HFFc6 (cell line): ENCODE results near the gene UST. TPM values are rescaled to one million over a fixed set of nuclear protein-coding genes. Genes with fewer than 3 reads are reported as not detected.

ENCODE experiments used
- DNase-seq: peaks from one replicate; pipeline ENCODE4 v3.0.0-alpha.2; 2018
- H3K27ac Mint-ChIP-seq: 2 replicates; pipeline ENCODE4 v1.8.0; 2020; ENCODE audit warnings: mild to moderate bottlenecking, mixed read lengths
- H3K27me3 Mint-ChIP-seq: 2 replicates; pipeline ENCODE4 v1.8.0; 2021; ENCODE audit warnings: mild to moderate bottlenecking, moderate library complexity, mixed read lengths; ENCODE audit not compliant: insufficient read depth
- H3K36me3 Mint-ChIP-seq: 2 replicates; pipeline ENCODE4 v1.8.0; 2021; ENCODE audit warnings: low read depth, mixed read lengths
- H3K4me1 Mint-ChIP-seq: 2 replicates; pipeline ENCODE4 v1.8.0; 2020; ENCODE audit warnings: low read depth, mixed read lengths
- H3K4me3 Mint-ChIP-seq: 2 replicates; pipeline ENCODE4 v1.8.0; 2020; ENCODE audit warnings: mild to moderate bottlenecking, moderate library complexity, mixed read lengths
- H3K9me3 Mint-ChIP-seq: 2 replicates; pipeline ENCODE4 v1.8.0; 2020; ENCODE audit warnings: mild to moderate bottlenecking, mixed read lengths
- CTCF ChIP-seq: fragments of 200-600 bp; sonication (generic); IDR thresholded peaks from 2 replicates; pipeline ENCODE4 v1.5.0; 2021; ENCODE audit warnings: antibody characterized with exemption, mild to moderate bottlenecking
- total RNA-seq, 6 experiments: library from RNA; stranded (reverse); fragmentation: NEBNext Ultra II Directional; extraction: Animal tissue kit (Norgen Biotek cat#: 25700); gene quantifications; 2 replicates in 1 of 6; 3 replicates in 5 of 6; pipeline ENCODE4 v1.2.3, GENCODE V29; 2021

The UST gene
- total RNA-seq, 6 experiments from 2014 or later, result 12.9 to 17.3 (median 16.7) TPM

- Mint-ChIP-seq H3K27me3 (peaks cover 11% of the 10 kb centered on the region), H3K4me1 (peaks cover 28% of the 10 kb centered on the region), H3K27ac (no peak overlapping the region), H3K9me3 (no peaks in the 10 kb centered on the region), H3K36me3 (no peaks in the 10 kb centered on the region), H3K4me3 (no peak overlapping the region)
- no peak for DNase-seq
- TF ChIP-seq CTCF, result no peak
These were observed 338.2 kb downstream of the UST start for GRCh38 chr6:149084808-149085556.

DNA sequence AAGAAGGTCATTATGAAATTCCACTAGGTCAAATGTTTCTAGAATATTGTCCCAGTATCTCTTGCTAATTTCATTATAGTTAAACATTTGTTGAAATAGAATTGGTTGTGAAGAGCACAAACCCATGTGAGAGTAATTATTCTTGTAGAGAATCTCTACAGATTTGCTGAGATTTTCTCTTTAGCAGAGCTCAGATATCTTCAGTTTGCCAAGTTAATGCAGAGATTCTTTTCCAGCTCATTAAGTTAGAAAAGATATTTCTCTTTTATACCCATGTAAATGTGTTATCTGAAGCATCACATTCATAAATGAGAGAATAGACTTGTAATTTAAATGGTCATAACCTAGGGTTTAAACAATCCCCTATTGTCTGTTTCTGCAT is 338.7 kb downstream of the UST start:
- DNase-seq, result no peak
- no peak overlapping the region for H3K4me3 Mint-ChIP-seq
- H3K9me3 Mint-ChIP-seq, result no peaks in the 10 kb centered on the region
- peaks cover 22% of the 10 kb centered on the region for H3K4me1 Mint-ChIP-seq
- no peak overlapping the region for H3K27ac Mint-ChIP-seq
- H3K36me3 Mint-ChIP-seq, result no peaks in the 10 kb centered on the region
- no peak for TF ChIP-seq CTCF
- H3K27me3 Mint-ChIP-seq, result peaks cover 11% of the 10 kb centered on the region

DNA sequence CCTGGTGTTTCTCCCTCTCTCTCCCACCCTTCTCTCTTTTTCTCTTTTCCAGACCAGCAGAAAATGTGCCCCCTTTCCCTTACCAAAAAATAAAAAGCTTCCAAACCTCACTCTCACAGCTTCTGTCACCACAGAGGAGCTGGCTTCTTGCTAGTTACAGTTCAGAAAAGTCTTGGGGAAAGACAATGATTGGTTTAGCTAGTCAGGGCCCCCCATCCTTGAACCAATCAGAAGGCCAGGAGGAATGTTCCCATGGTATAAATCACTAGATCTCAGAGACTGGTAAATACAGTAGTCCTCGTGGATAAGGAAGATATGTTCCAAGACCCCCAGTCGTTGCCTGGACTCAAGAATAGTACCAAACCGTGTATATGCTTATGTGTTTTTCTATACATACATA is 339.5 kb downstream of the UST start:
- peaks cover 11% of the 10 kb centered on the region for H3K27me3 Mint-ChIP-seq
- H3K9me3 Mint-ChIP-seq, result no peaks in the 10 kb centered on the region
- no peak overlapping the region for H3K27ac Mint-ChIP-seq
- H3K4me1 Mint-ChIP-seq, result peaks cover 14% of the 10 kb centered on the region
- H3K4me3 Mint-ChIP-seq, result no peak overlapping the region
- no peak for TF ChIP-seq CTCF
- no peaks in the 10 kb centered on the region for H3K36me3 Mint-ChIP-seq
- no peak for DNase-seq

- H3K36me3 Mint-ChIP-seq, result no peaks in the 10 kb centered on the region
- no peak for TF ChIP-seq CTCF
- no peak overlapping the region for H3K27ac Mint-ChIP-seq
- H3K4me3 Mint-ChIP-seq, result no peak overlapping the region
- H3K9me3 Mint-ChIP-seq, result no peaks in the 10 kb centered on the region
- DNase-seq, result no peak
- H3K4me1 Mint-ChIP-seq, result peaks cover under 1% of the 10 kb centered on the region
- H3K27me3 Mint-ChIP-seq, result peaks cover 11% of the 10 kb centered on the region
These were observed 341.1 kb downstream of the UST start for GRCh38 chr6:149087898-149088297.

- H3K4me1 Mint-ChIP-seq, result peaks cover 5% of the 10 kb centered on the region
- DNase-seq, result no peak
- no peak for TF ChIP-seq CTCF
- no peak overlapping the region for H3K27ac Mint-ChIP-seq
- H3K27me3 Mint-ChIP-seq, result peaks cover 11% of the 10 kb centered on the region
- no peaks in the 10 kb centered on the region for H3K9me3 Mint-ChIP-seq
- no peak overlapping the region for H3K4me3 Mint-ChIP-seq
- H3K36me3 Mint-ChIP-seq, result no peaks in the 10 kb centered on the region
These were observed 341.5 kb downstream of the UST start for GRCh38 chr6:149088361-149088760.
